ENCODE data around the gene DYSF. TPM values are rescaled to one million over a fixed set of nuclear protein-coding genes. Genes with fewer than 3 reads are reported as not detected.

Gene DYSF
- total RNA-seq, 1 donor from 2014 or later, result 3.4 TPM

- ATAC-seq, result no peak
These were observed 229.0 kb downstream of the DYSF start for GRCh38 chr2:71682341-71682740.

- no peak for ATAC-seq
These were observed 229.7 kb downstream of the DYSF start for GRCh38 chr2:71683070-71683469.

- ATAC-seq, result no peak
These were observed 230.3 kb downstream of the DYSF start for GRCh38 chr2:71683666-71684065.

- no peak for ATAC-seq
These were observed 231.1 kb downstream of the DYSF start for GRCh38 chr2:71684226-71685072.

- no peak for ATAC-seq
These were observed 231.9 kb downstream of the DYSF start for GRCh38 chr2:71685073-71685848.

GRCh38 chr2:71685941-71686611 is 232.7 kb downstream of the DYSF start:
- ATAC-seq, result no peak

GRCh38 chr2:71686781-71687180 is 233.4 kb downstream of the DYSF start:
- no peak for ATAC-seq

- no peak for ATAC-seq
These were observed 234.1 kb downstream of the DYSF start for GRCh38 chr2:71687412-71687811.

GRCh38 chr2:71688530-71688929 is 235.2 kb downstream of the DYSF start:
- ATAC-seq, result no peak

- ATAC-seq, result no peak
These were observed 236.0 kb downstream of the DYSF start for GRCh38 chr2:71689393-71689792.

- no peak for ATAC-seq
These were observed 236.8 kb downstream of the DYSF start for GRCh38 chr2:71689968-71690834.

- no peak for ATAC-seq
These were observed 237.6 kb downstream of the DYSF start for GRCh38 chr2:71690876-71691475.

- no peak for ATAC-seq
These were observed 238.5 kb downstream of the DYSF start for GRCh38 chr2:71691747-71692441.

- no peak for ATAC-seq
These were observed 239.4 kb downstream of the DYSF start for GRCh38 chr2:71692621-71693277.

- no peak for ATAC-seq
These were observed 240.2 kb downstream of the DYSF start for GRCh38 chr2:71693286-71694270.

GRCh38 chr2:71694501-71695234 is 241.3 kb downstream of the DYSF start:
- ATAC-seq, result no peak

- no peak for ATAC-seq
These were observed 242.1 kb downstream of the DYSF start for GRCh38 chr2:71695235-71696120.

GRCh38 chr2:71696381-71696780 is 243.0 kb downstream of the DYSF start:
- ATAC-seq, result no peak

Data from esophagus mucosa (tissue), 1 donor.